DOHH2 (cell line): ENCODE data around the gene SREBF1.

Experiments used
- EZH2phosphoT487 ChIP-seq: fragments of 200-600 bp; sonication (generic); IDR thresholded peaks from 2 replicates; pipeline ENCODE4 v1.6.1; 2017; ENCODE audit warnings: borderline replicate concordance, mild to moderate bottlenecking, antibody characterized with exemption, low read length, moderate library complexity, mixed read lengths
- TF ChIP-seq, protein P1 (sequence below): fragments of 200-600 bp; sonication (generic); IDR thresholded peaks from one replicate; pipeline ENCODE4 v1.5.1; 2014; ENCODE audit warnings: antibody characterized with exemption, mild to moderate bottlenecking, low read depth, low read length; ENCODE audit not compliant: poor library complexity, severe bottlenecking

GRCh38 chr17:17794382-17794781, 42.4 kb downstream of the SREBF1 start:
- TF ChIP-seq, protein P1, sequence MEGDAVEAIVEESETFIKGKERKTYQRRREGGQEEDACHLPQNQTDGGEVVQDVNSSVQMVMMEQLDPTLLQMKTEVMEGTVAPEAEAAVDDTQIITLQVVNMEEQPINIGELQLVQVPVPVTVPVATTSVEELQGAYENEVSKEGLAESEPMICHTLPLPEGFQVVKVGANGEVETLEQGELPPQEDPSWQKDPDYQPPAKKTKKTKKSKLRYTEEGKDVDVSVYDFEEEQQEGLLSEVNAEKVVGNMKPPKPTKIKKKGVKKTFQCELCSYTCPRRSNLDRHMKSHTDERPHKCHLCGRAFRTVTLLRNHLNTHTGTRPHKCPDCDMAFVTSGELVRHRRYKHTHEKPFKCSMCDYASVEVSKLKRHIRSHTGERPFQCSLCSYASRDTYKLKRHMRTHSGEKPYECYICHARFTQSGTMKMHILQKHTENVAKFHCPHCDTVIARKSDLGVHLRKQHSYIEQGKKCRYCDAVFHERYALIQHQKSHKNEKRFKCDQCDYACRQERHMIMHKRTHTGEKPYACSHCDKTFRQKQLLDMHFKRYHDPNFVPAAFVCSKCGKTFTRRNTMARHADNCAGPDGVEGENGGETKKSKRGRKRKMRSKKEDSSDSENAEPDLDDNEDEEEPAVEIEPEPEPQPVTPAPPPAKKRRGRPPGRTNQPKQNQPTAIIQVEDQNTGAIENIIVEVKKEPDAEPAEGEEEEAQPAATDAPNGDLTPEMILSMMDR = no peak
- TF ChIP-seq EZH2phosphoT487 = no peak
